Natural killer cell (primary cell): ENCODE data around the gene TMEM151A. TPM values are rescaled to one million over a fixed set of nuclear protein-coding genes. Genes with fewer than 3 reads are reported as not detected.

Source experiments
- ATAC-seq, 3 donors: fragments of 150-1000 bp in 2 of 3; fragments of 200-7000 bp in 1 of 3; cut with Tn5 transposase; 1 replicate in 1 of 3; 2 replicates in 2 of 3; pipeline ENCODE4 v1.10.0; 2021; ENCODE audit warnings: mild to moderate bottlenecking in 2 of 3, moderate library complexity in 2 of 3
- DNase-seq, 2 donors: peaks; one replicate each; pipeline versions ENCODE4 v3.0.0 to v3.0.0-alpha.2; 2013 to 2021; ENCODE audit warnings: mixed read lengths in 1 of 2
- H3K27ac ChIP-seq: one replicate; pipeline ENCODE4 v1.5.1; 2013; ENCODE audit warnings: mild to moderate bottlenecking, low read length
- H3K27me3 ChIP-seq: one replicate; pipeline ENCODE4 v1.6.1; 2013; ENCODE audit warnings: low read length; ENCODE audit not compliant: control insufficient read depth, insufficient read depth
- H3K36me3 ChIP-seq: one replicate; pipeline ENCODE4 v1.6.1; 2013; ENCODE audit warnings: low read length; ENCODE audit not compliant: control insufficient read depth, insufficient read depth
- H3K4me1 ChIP-seq: one replicate; pipeline ENCODE4 v1.6.1; 2013; ENCODE audit warnings: low read length; ENCODE audit not compliant: control insufficient read depth, insufficient read depth
- H3K4me3 ChIP-seq: one replicate; pipeline ENCODE4 v1.5.1; 2013; ENCODE audit warnings: low read length
- H3K9me3 ChIP-seq: one replicate; pipeline ENCODE4 v1.6.1; 2013; ENCODE audit warnings: low read length; ENCODE audit not compliant: control insufficient read depth, insufficient read depth
- H3K27ac Mint-ChIP-seq, 2 donors: one replicate each; pipeline ENCODE4 v1.8.0; 2022; ENCODE audit warnings: mild to moderate bottlenecking in 2 of 2, mixed read lengths in 2 of 2, moderate library complexity in 1 of 2
- H3K27me3 Mint-ChIP-seq, 2 donors: one replicate each; pipeline ENCODE4 v1.8.0; 2022; ENCODE audit warnings: low read depth in 2 of 2, mixed read lengths in 2 of 2
- H3K36me3 Mint-ChIP-seq: one replicate; pipeline ENCODE4 v1.8.0; 2022; ENCODE audit warnings: mixed read lengths
- H3K4me1 Mint-ChIP-seq, 2 donors: one replicate each; pipeline ENCODE4 v1.8.0; 2022; ENCODE audit warnings: mixed read lengths in 2 of 2
- H3K4me3 Mint-ChIP-seq: one replicate; pipeline ENCODE4 v1.8.0; 2022; ENCODE audit warnings: mild to moderate bottlenecking, moderate library complexity, mixed read lengths
- H3K9me3 Mint-ChIP-seq, 2 donors: one replicate each; pipeline ENCODE4 v1.8.0; 2022; ENCODE audit warnings: mixed read lengths in 2 of 2
- WGBS: methylation state at CpG from one replicate; pipeline ENCODE4 v1.1.7; 2013; ENCODE audit warnings: missing lambda C conversion rate; ENCODE audit not compliant: insufficient coverage; 5-methylcytosine and 5-hydroxymethylcytosine counted together
- intact Hi-C: fragments of 100-400 bp; cut with micrococcal nuclease; formaldehyde crosslinking; loops from one replicate; pipeline ENCODE4 v1.14.2; 2022
- total RNA-seq, 4 donors: library from RNA; stranded (reverse); fragments of 120-200 nt in 1 of 4; gene quantifications; one replicate each; pipeline versions ENCODE4 v1.2.3 to v1.2.4, GENCODE V29; 2013 to 2022
- TF ChIP-seq, protein P1 (sequence below): fragments of 200-600 bp; IDR thresholded peaks from one replicate; pipeline ENCODE4 v1.8.0; 2022; ENCODE audit warnings: antibody characterized with exemption

TMEM151A gene
- total RNA-seq, 3 donors from 2014 or later (not counting 1 experiment from before 2014, with no cell fraction given), result not detected

DNA sequence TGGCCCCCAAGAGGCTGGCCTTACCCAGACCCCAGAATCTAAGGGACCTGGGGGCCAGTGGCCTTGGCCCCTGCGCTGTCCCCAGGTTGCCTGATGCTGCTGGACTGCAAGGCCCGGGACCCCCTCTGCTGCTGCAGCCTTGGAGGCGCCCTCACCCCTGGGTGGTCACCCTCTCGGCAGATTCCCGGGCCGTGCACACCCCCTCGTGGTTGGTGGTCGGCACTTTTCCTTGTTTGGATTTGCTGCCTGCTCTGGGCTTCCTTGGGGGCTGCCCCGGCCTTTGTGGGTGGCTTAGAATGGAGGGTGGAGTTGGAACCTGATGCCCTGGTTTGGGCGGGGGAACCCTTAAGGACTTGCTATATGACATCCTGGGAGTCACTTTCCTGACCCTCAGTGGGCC is 39.2 kb downstream of the TMEM151A start:
- DNase-seq (no peak), ATAC-seq (no peak)
- Histone ChIP-seq H3K4me1 (peaks cover 44% of the 10 kb centered on the region), H3K9me3 (no peaks in the 10 kb centered on the region), H3K36me3 (no peaks in the 10 kb centered on the region), H3K27ac (no peak overlapping the region), H3K4me3 (no peak overlapping the region), H3K27me3 (peaks cover 3% of the 10 kb centered on the region)
- Mint-ChIP-seq H3K9me3 (no peaks in the 10 kb centered on the region), H3K27me3 (peaks cover 8 to 16% of the 10 kb centered on the region in 2 donors), H3K27ac (no peak overlapping the region), H3K4me1 (peaks cover 19 to 36% of the 10 kb centered on the region in 2 donors), H3K36me3 (no peaks in the 10 kb centered on the region), H3K4me3 (no peak overlapping the region)
- intact Hi-C loops, result no loop called here
- TF ChIP-seq, protein P1, sequence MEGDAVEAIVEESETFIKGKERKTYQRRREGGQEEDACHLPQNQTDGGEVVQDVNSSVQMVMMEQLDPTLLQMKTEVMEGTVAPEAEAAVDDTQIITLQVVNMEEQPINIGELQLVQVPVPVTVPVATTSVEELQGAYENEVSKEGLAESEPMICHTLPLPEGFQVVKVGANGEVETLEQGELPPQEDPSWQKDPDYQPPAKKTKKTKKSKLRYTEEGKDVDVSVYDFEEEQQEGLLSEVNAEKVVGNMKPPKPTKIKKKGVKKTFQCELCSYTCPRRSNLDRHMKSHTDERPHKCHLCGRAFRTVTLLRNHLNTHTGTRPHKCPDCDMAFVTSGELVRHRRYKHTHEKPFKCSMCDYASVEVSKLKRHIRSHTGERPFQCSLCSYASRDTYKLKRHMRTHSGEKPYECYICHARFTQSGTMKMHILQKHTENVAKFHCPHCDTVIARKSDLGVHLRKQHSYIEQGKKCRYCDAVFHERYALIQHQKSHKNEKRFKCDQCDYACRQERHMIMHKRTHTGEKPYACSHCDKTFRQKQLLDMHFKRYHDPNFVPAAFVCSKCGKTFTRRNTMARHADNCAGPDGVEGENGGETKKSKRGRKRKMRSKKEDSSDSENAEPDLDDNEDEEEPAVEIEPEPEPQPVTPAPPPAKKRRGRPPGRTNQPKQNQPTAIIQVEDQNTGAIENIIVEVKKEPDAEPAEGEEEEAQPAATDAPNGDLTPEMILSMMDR, result no peak
- WGBS, result 75% methylated on average over 10 of the region's 10 CpGs

DNA sequence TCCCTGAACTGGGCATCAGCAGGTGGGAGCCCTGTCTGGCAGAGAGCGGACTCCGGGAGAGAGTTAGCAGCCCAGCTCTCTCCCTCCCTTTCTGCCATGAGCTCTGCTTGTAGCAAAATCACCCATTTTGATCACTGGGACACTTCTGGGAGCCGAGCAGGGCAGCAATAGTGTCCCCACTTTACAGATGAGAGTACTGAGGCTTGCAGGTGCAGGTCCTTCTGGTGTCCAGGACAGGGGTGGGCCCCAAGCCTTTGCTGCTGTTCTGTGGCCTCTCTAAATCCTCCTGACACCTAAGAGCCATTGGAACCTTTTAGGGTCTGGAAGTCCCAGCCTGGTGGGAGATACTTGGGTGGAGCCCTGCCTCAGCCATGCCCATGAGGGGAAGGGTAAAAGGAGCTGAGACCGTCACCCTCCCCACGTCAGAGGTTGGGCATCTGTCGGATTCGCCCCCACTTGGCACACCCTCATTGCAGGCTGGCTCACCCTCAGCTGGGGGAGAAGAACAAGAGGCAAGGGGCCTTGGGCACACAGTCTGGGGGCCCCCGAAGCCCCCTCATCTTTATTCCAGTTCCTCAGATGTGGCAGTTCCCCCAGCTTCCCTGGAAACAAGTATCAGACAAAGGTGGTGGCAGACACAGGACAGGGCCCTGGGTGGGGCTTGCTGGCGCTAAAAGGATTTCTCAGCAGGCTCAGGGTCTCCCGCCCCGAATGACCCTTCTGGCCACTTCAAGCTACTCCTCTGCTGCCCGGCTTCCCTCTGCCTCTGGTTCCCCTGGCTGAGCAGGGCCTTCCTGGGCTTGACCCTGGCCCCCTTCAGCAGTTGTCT is 40.1 kb downstream of the TMEM151A start:
- peaks cover 3% of the 10 kb centered on the region for H3K27me3 ChIP-seq
- H3K36me3 ChIP-seq, result no peaks in the 10 kb centered on the region
- H3K9me3 Mint-ChIP-seq, result no peaks in the 10 kb centered on the region
- no peak overlapping the region for H3K27ac ChIP-seq
- no peak overlapping the region for H3K27ac Mint-ChIP-seq
- no peak overlapping the region for H3K4me3 Mint-ChIP-seq
- 93% methylated on average over 12 of the region's 12 CpGs for WGBS
- TF ChIP-seq, protein P1, result no peak
- DNase-seq (no peak), ATAC-seq (no peak)
- peaks cover 27 to 38% of the 10 kb centered on the region in 2 donors for H3K4me1 Mint-ChIP-seq
- peaks cover 46% of the 10 kb centered on the region for H3K4me1 ChIP-seq
- intact Hi-C loops, result no loop called here
- peaks cover 8 to 21% of the 10 kb centered on the region in 2 donors for H3K27me3 Mint-ChIP-seq
- no peaks in the 10 kb centered on the region for H3K9me3 ChIP-seq
- H3K4me3 ChIP-seq, result no peak overlapping the region
- H3K36me3 Mint-ChIP-seq, result no peaks in the 10 kb centered on the region

DNA sequence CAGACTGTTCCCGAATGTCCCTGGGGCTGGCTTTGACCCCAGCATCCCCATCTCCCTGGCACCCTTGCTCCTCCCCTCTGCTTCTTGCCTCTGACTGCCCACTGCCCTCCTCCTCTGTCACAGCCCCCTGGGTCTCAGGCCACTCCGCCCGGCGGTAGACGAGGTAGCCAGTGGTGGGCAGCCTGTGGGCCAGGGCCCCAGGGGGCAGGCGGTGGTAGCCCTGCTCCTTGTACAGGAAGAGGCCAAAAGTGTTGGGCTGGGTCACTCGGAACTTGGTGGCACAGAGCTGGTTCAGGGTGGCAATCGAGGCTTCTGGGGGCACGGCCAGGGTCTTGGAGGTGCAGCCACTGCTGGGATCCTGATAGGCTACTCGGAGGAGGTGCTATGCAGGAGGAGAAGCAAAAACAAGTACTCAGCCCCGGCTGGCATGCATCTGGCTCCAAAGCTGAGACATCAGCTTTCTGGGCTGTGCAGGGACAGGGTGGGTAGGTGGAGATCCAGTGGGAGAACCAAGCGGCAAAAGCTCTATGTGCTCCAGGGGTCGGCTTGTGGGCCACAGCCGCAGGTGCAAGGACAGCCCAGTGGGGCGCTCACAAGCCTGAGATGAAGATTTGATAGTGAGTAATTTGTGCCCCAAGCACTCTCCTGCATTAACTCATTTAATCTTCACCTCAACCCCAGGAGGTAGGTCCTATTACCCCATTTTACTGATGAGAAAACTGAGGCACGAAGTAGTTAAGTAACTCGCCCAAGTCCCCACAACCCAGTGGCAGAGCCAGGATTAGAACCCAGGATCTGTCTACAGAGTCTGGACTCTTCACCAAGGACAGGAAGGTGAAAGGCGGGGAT is 40.9 kb downstream of the TMEM151A start:
- intact Hi-C loops, result no loop called here
- no peaks in the 10 kb centered on the region for H3K9me3 Mint-ChIP-seq
- TF ChIP-seq, protein P1, result no peak
- peaks cover 23 to 40% of the 10 kb centered on the region in 2 donors for H3K4me1 Mint-ChIP-seq
- Histone ChIP-seq H3K4me3 (no peak overlapping the region), H3K4me1 (peaks cover 46% of the 10 kb centered on the region), H3K36me3 (peaks cover 5% of the 10 kb centered on the region), H3K27me3 (peaks cover 3% of the 10 kb centered on the region), H3K9me3 (no peaks in the 10 kb centered on the region), H3K27ac (no peak overlapping the region)
- peaks cover 8 to 21% of the 10 kb centered on the region in 2 donors for H3K27me3 Mint-ChIP-seq
- DNase-seq (no peak), ATAC-seq (no peak)
- 86% methylated on average over 16 of the region's 18 CpGs for WGBS
- no peak overlapping the region for H3K27ac Mint-ChIP-seq
- no peak overlapping the region for H3K4me3 Mint-ChIP-seq
- H3K36me3 Mint-ChIP-seq, result no peaks in the 10 kb centered on the region
